Stimulated activated CD8-positive, alpha-beta memory T cell treated with anti-CD3 and anti-CD28 coated beads, Interleukin-12 subunit alpha, Interleukin-12 subunit beta, amount 100 ng/mL, for 1 hour (primary cell): ENCODE data around the gene SORCS2.

Experiments used
- DNase-seq: peaks from one replicate; pipeline ENCODE4 v3.0.0-alpha.2; 2020; ENCODE audit warnings: low read depth

SORCS2 gene

DNA sequence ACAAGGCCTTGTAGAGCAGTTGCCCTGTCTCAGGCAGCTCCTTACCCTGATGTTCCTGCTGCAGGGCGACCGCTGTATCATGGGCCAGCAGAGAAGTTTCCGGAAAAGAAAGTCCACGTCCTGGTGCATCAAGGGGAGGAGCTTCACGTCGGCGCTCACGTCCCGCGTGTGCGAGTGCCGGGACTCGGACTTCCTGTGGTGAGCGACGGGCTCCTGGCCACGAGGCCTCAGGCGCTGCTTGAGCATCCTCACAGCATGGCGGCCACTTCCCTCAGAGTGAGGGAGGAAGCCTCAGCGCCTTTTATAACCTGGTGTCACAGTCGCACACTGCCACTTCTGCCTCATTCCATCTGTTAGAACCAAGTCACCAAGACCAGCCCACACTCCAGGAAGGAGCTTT lies 521.8 kb downstream of the SORCS2 start:
- no peak for DNase-seq

DNA sequence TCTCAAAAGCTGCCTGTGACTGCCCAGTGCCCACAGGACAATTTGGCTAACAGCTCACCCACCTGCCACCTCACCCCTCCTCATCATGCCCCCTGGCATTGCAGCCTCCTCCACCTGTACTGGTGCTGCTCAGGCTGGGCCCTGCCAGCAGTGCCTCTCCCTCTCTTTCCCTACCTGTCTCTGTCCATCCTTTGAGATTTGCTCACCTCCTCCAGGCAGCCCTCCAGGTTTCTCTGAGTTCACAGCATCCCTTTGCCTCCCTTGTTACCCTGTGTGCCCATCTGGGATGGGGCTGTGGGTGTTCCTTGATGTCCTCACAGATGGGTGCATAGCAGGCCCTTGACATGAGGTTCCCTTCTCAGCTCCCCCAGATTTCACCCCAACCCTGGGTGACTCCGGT lies 522.4 kb downstream of the SORCS2 start:
- DNase-seq: no peak

DNA sequence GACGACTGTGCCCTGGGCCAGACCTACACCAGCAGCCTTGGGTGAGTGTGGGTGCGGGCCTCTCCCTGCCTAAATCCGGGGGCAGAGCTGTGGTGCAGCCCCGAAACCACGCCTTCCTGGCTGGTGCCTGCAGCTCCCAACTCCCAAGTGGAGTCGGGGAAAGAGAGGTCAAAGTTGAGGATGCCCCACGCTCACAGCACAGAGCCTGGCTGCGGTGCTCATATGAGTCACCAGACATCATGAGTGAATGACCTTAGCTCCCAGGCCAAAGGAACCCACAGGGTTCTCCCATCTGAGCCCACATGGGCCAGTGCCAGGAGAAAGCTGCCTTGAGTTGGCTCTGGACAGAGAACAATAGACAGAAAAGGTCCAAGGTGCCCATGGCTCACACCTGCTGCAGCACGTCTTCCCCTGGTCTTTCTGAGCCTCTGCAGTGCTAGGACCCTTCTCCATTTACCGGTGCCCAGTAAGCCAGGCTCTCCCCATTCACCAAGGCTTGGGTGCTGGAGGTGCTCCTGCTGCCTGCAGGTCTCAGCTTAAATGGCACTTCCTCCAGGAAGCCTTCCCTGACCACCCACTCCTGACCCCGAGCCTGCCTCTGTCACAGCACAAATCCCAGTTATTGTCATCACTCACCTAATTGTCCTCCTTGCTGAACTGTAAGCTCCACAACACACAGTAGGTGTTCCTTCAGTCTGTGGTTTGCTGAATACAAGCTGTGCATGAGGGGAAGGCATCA lies 523.1 kb downstream of the SORCS2 start:
- DNase-seq: no peak

GRCh38 chr4:7716010-7716721 lies 523.8 kb downstream of the SORCS2 start:
- DNase-seq: no peak

DNA sequence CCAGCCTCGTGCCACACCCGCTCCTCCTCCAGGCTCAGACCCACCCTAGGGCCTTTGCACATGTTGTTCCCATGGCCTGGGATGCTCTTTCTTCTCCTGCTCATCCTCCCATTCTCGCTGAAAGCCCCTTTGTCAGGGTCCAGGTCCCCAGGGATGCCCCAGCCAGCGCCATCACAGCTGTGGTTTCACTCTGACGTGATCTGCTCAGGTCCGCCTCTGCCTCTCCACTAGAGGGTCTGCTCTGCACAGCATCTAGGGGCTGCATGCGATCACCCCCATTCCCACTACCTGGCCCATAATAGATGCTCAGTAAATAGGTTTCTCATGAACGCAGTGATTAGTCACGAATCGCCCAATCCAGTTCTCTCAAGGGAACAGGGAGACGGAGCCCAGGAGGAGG lies 524.8 kb downstream of the SORCS2 start:
- DNase-seq: no peak

DNA sequence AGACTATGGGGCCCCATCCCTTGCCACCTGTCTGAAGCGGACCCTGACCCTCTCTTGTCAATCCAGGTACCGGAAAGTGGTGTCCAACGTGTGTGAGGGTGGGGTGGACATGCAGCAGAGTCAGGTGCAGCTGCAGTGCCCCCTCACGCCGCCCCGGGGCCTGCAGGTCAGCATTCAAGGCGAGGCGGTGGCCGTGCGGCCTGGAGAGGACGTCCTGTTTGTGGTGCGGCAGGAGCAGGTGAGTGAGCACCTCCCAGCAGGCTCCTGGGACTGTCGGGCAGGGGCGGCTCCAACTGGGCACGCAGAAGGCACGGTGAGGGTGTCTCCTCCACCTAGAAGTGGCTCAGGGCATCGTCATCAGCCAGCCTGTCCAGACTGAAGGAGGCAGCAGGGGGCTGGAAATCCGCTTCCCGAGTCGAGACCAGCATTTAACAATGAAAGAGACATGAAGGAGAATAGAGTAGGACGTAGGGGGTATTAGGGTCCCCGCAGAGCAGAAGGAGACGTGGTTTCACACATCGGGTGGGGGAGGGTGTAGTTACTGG lies 525.7 kb downstream of the SORCS2 start:
- no peak for DNase-seq

GRCh38 chr4:7719354-7720174 lies 527.2 kb downstream of the SORCS2 start:
- DNase-seq: peak; percentile 32

GRCh38 chr4:7721984-7722551 lies 529.7 kb downstream of the SORCS2 start:
- DNase-seq: no peak

- no peak for DNase-seq
Observed at GRCh38 chr4:7722766-7723387, 530.5 kb downstream of the SORCS2 start.

- DNase-seq: no peak
Observed at GRCh38 chr4:7723625-7724024, 531.3 kb downstream of the SORCS2 start.

GRCh38 chr4:7725951-7726350 lies 533.6 kb downstream of the SORCS2 start:
- DNase-seq: no peak

DNA sequence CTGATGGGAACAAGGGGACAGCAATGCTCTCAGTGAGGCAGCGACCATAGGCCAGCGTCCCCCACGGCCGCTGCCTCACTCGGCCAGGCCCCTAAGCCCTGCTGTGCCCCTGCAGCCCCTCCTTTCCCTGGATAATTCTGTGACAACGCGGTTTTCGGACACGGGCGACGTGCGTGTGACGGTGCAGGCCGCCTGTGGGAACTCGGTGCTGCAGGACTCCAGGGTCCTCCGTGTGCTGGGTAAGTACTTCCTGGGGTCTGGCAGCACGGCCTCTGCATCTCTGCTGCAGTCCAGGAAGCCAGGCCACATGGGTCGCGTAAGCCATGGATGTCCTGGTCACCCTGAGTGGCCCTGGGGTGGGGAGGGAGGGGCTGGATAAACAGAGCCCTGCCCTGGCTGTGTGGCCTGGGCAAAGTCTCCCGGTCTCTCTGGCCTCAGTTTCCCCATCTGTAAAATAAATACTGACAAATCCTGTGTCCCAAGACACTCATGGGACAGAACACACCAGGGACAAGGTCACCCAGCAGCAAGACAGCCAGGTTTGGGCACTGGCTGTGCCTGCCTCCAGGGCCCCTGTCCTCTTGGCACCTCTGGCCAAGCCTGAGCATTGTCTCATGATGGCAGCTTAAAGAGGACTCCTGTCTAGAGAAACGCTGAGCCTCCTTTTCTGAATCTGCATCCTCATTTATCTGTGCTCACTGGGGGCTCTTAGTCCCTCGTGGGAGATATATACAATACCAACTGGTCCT lies 534.5 kb downstream of the SORCS2 start:
- no peak for DNase-seq

GRCh38 chr4:7727749-7728148 lies 535.4 kb downstream of the SORCS2 start:
- no peak for DNase-seq

DNA sequence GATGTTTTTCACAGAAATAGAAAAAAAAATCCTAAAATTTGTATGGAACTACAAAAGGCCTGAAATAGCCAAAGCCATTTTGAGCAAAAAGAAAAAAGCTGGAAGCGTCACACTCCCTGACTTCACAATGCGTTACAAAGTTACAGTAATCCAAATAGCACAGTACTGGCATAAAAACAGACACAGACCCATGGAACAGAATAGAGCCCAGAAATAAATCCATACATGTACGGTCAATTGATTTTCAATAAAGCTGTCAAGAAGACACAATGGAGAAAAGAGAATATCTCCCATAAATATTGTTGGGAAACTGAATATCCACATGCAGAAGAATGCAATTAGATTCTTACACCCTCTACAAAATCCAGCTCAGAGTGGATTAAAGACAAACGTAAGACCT lies 539.1 kb downstream of the SORCS2 start:
- DNase-seq: no peak

DNA sequence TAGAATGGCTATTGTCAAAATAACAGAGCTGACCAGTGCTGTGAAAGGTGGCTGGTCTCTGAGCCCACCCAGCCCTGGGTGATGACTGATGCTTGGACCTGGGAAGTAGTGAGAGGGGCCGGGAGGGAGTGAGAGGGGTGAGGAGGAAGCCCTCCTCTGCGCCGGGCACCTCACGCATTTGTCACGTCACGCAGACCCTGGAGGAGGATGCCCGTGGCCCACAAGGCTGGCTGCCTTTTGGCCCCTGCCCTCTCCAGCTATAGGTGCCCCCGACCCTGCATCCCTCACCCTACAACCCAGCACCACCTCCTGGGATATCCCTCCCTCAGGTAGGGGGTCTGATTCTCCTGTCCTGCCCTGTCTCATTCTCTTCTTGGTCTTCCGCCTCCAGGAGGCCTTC lies 539.9 kb downstream of the SORCS2 start:
- DNase-seq: no peak

DNA sequence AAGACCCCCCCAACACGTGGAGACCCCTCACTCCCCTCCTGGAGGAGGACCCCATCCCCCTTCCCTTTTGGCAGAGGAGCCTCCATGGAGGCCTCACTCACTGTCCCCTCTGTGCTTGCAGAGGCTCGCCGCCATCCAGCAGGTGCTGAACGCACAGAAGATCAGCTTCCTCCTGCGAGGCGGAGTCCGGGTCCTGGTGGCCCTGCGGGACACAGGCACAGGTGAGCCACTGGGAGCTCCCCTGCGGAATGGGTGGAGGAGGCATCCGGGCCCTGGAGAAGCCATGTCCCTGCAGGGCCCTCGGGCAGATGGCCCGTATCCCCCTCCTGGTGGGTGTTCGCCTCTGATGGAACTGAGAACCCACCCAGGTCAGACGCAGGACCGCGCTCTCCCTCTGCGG lies 540.9 kb downstream of the SORCS2 start:
- no peak for DNase-seq

DNA sequence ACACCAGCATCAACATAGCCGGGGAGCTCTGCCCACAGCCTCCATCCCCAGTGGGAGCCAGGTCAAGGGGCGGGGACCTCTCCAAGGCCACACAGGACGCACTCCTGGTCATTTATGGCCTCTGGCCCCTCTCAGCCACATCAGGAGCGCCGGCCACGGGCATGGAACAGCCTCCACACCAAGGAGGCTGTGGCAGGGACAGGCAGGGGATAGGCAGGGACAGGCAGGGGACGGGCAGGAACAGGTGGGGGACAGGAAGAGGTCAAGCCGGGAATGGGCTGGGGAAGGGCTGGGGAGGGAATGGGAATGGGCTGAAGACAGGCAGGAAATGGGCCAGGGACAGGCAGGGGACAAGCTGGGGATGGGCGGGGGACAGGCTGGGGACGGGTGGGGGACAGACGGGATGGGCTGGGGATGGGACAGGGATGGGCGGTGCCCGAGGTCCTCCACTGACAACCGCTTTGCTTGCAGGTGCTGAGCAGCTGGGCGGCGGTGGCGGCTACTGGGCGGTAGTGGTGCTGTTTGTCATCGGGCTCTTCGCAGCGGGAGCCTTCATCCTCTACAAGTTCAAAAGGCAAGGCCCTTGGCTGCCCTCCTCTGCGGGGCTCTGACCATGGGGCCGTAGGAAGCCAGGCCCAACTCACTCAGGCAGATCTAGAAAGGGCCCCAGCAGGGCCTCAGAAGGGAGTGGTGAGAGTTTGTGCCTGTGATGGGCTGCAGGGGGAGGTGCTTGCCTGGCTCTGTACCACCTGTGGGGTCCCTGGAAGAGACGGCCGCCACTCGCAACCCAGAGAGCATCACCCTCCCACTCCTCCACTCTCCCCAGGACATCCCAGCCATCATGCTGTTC lies 541.7 kb downstream of the SORCS2 start:
- no peak for DNase-seq

DNA sequence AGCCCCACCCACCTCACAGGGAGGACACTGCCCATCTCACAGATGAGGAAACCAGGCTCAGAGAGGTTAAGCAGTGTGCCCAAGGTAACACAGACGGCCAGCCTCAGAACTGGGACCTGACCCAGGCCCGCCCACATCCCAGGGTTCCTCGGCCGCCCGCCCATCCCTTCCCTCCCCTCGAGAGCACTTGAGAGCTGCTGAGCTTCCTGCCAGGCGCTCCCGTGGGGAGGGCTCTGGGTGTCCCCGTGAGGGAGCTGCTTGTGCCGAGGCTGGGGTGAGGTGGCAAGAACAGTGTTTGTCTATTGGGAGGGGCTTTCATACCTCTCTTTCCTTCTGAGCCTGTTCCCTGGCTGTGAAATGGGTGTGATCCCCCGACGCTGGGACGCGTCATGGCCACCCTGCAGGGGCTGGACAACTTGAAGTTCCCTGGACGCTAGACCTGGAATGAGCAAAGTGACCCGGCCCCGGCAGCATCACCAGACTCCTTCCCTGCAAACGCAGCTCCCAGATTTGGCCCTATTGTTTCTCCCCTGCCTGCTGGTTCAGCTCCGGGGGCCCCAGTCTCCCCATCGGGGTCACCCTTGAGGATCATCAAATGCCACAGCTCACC lies 542.4 kb downstream of the SORCS2 start:
- no peak for DNase-seq

DNA sequence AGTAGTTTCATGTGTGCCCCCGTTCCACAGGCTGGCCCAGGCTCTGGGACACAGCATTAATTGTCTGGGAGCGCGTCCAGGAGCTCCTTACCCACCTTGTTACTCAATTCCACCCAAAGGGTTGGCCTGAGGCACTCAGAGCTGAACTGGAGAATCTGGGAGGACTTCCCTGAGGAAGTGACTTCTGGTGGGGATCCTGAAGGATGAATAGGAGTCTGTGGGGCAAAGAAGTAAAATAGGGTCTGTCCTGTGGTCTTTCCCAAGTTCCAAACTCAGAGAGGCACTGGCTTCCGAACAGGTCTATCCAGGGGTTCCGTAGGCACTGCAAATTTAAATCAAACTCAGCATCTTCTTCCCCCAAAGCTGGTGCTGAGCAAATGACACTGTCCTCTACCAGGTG lies 543.1 kb downstream of the SORCS2 start:
- no peak for DNase-seq

- no peak for DNase-seq
Observed at GRCh38 chr4:7735961-7736360, 543.6 kb downstream of the SORCS2 start.
